ENCODE data around the gene BLMH. TPM values are rescaled to one million over a fixed set of nuclear protein-coding genes. Genes with fewer than 3 reads are reported as not detected.

BLMH gene
- total and polyA plus RNA-seq, 2 donors (not counting 1 experiment from before 2014, with no cell fraction given), result 5.9 to 25.9 TPM

GRCh38 chr17:30232824-30233427 lies 58.8 kb downstream of the BLMH start:
- Histone ChIP-seq H3K4me2 (replicated peaks; ENCODE audit: low read depth, low read length, poor library complexity, severe bottlenecking) (no peak overlapping the region), H3K79me2 (ENCODE audit: control insufficient read depth, insufficient read depth, low read length) (no peaks in the 10 kb centered on the region), H2AFZ (ENCODE audit: insufficient read depth, low read depth, low read length, poor library complexity, severe bottlenecking) (no peak overlapping the region), H4K20me1 (ENCODE audit: control insufficient read depth, insufficient read depth, low read length, poor library complexity, severe bottlenecking) (no peaks in the 10 kb centered on the region), H3K27me3 (replicated peaks in 1 of 4; ENCODE audit: control extremely low read depth in 1 of 4, control insufficient read depth in 3 of 4, insufficient read depth in 4 of 4, low read length in 3 of 4) (peaks cover 0 to 36% (median 20%) of the 10 kb centered on the region in 4 experiments), H3K9ac (ENCODE audit: low read length) (no peak overlapping the region), H3K4me1 (ENCODE audit: control insufficient read depth in 2 of 2, insufficient read depth in 2 of 2, low read length in 2 of 2) (peaks cover 21 to 26% of the 10 kb centered on the region in 2 donors), H3K36me3 (replicated peaks in 1 of 2; ENCODE audit: control extremely low read depth in 1 of 2, control insufficient read depth in 1 of 2, extremely low read depth in 1 of 2, insufficient read depth in 2 of 2, low read length in 1 of 2) (no peaks in the 10 kb centered on the region), H3K27ac (ENCODE audit: low read length in 2 of 2) (no peak overlapping the region), H3K4me3 (ENCODE audit: control extremely low read depth in 1 of 5, extremely low read depth in 1 of 5, insufficient read depth in 1 of 5, low read depth in 2 of 5, low read length in 4 of 5) (no peak overlapping the region), H3K9me3 (ENCODE audit: control extremely low read depth in 1 of 3, control insufficient read depth in 2 of 3, insufficient read depth in 1 of 3, low read length in 2 of 3) (peaks cover 0 to 4% (median 0%) of the 10 kb centered on the region in 3 donors)
- POLR2A ChIA-PET, result no interaction called here
- no peak for ATAC-seq (ENCODE audit: low read depth)
- CTCF ChIA-PET, result interaction anchor here (1.5 kb wide), 1 partner anchor 128 kb away, joined by 3 read pairs; no protein-coding TSS in a partner anchor
- H3K4me3 Mint-ChIP-seq, result no peak overlapping the region
- H3K27ac Mint-ChIP-seq, result no peak overlapping the region
- TF ChIP-seq EZH2 (IDR thresholded peaks at IDR 0.05; ENCODE audit: borderline replicate concordance, insufficient read depth, low read depth, low read length, poor library complexity, severe bottlenecking) (no peak), CTCF (IDR thresholded peaks at IDR 0.05) (no peak)
- peaks cover 27% of the 10 kb centered on the region for H3K4me1 Mint-ChIP-seq
- peaks cover 47% of the 10 kb centered on the region for H3K27me3 Mint-ChIP-seq
- WGBS (ENCODE audit: insufficient coverage), result 85% methylated on average over 10 of the region's 11 CpGs
- DNase-seq, result no peak
- no peaks in the 10 kb centered on the region for H3K9me3 Mint-ChIP-seq (ENCODE audit: insufficient read depth)
- intact Hi-C loops (cut with micrococcal nuclease), result no loop called here

GRCh38 chr17:30232015-30232823 lies 59.5 kb downstream of the BLMH start:
- no peak overlapping the region for H3K4me3 Mint-ChIP-seq
- peaks cover 43% of the 10 kb centered on the region for H3K27me3 Mint-ChIP-seq
- peaks cover 0 to 29% (median 15%) of the 10 kb centered on the region in 4 experiments for H3K27me3 ChIP-seq (replicated peaks in 1 of 4; ENCODE audit: control extremely low read depth in 1 of 4, control insufficient read depth in 3 of 4, insufficient read depth in 4 of 4, low read length in 3 of 4)
- no peaks in the 10 kb centered on the region for H3K36me3 ChIP-seq (replicated peaks in 1 of 2; ENCODE audit: control extremely low read depth in 1 of 2, control insufficient read depth in 1 of 2, extremely low read depth in 1 of 2, insufficient read depth in 2 of 2, low read length in 1 of 2)
- intact Hi-C loops (cut with micrococcal nuclease), result no loop called here
- peaks cover 22% of the 10 kb centered on the region for H3K4me1 Mint-ChIP-seq
- peaks cover 0 to 4% (median 0%) of the 10 kb centered on the region in 3 donors for H3K9me3 ChIP-seq (ENCODE audit: control extremely low read depth in 1 of 3, control insufficient read depth in 2 of 3, insufficient read depth in 1 of 3, low read length in 2 of 3)
- H4K20me1 ChIP-seq (ENCODE audit: control insufficient read depth, insufficient read depth, low read length, poor library complexity, severe bottlenecking), result no peaks in the 10 kb centered on the region
- H3K4me2 ChIP-seq (replicated peaks; ENCODE audit: low read depth, low read length, poor library complexity, severe bottlenecking), result no peak overlapping the region
- H3K79me2 ChIP-seq (ENCODE audit: control insufficient read depth, insufficient read depth, low read length), result no peaks in the 10 kb centered on the region
- H2AFZ ChIP-seq (ENCODE audit: insufficient read depth, low read depth, low read length, poor library complexity, severe bottlenecking), result no peak overlapping the region
- H3K4me3 ChIP-seq (ENCODE audit: control extremely low read depth in 1 of 5, extremely low read depth in 1 of 5, insufficient read depth in 1 of 5, low read depth in 2 of 5, low read length in 4 of 5), result no peak overlapping the region
- no peak for ATAC-seq (ENCODE audit: low read depth)
- peaks cover 20% of the 10 kb centered on the region in 2 donors for H3K4me1 ChIP-seq (ENCODE audit: control insufficient read depth in 2 of 2, insufficient read depth in 2 of 2, low read length in 2 of 2)
- DNase-seq, result no peak
- no peaks in the 10 kb centered on the region for H3K9me3 Mint-ChIP-seq (ENCODE audit: insufficient read depth)
- H3K9ac ChIP-seq (ENCODE audit: low read length), result no peak overlapping the region
- 93% methylated on average over 10 of the region's 10 CpGs for WGBS (ENCODE audit: insufficient coverage)
- ChIA-PET POLR2A (no interaction called here), CTCF (interaction anchor here (0.7 to 1.5 kb wide), 2 partner anchors 52 to 127 kb away, joined by 3 read pairs; no protein-coding TSS in a partner anchor)
- no peak overlapping the region for H3K27ac ChIP-seq (ENCODE audit: low read length in 2 of 2)
- no peak for TF ChIP-seq CTCF (IDR thresholded peaks at IDR 0.05)
- TF ChIP-seq EZH2 (IDR thresholded peaks at IDR 0.05; ENCODE audit: borderline replicate concordance, insufficient read depth, low read depth, low read length, poor library complexity, severe bottlenecking), result no peak
- H3K27ac Mint-ChIP-seq, result no peak overlapping the region

All from B cell (primary cell).